Loucy (cell line): ENCODE data around the gene UNK.

ENCODE experiments used
- EZH2phosphoT487 ChIP-seq: fragments of 200-600 bp; IDR thresholded peaks from 2 replicates; pipeline ENCODE4 v1.6.1; 2018; ENCODE audit warnings: antibody characterized with exemption, mild to moderate bottlenecking, moderate library complexity, borderline replicate concordance
- TF ChIP-seq, protein P1 (sequence below): fragments of 200-600 bp; sonication (generic); conservative IDR thresholded peaks from 2 replicates; pipeline ENCODE4 v1.5.1; 2014; ENCODE audit warnings: mild to moderate bottlenecking, antibody characterized with exemption, low read length

DNA sequence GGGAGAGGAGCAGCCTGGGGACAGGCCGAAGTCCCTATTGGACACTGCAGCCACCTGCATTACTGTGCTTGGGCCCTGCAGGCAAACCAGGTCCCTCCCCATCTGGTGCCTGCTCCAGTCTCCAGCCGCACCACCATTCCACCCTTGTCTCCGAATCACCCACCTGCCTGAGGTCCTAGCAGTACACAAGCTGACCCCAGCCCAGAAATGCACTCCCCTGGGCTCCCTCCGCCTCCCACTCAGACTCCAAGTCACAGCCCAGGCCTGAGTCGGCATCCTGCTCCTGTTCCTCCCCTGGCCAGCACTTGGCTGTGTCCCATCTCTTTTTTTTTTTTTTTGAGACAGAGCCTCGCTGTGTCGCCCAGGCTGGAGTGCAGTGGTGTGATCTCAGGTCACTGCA lies 53.3 kb downstream of the UNK start:
- TF ChIP-seq, protein P1, sequence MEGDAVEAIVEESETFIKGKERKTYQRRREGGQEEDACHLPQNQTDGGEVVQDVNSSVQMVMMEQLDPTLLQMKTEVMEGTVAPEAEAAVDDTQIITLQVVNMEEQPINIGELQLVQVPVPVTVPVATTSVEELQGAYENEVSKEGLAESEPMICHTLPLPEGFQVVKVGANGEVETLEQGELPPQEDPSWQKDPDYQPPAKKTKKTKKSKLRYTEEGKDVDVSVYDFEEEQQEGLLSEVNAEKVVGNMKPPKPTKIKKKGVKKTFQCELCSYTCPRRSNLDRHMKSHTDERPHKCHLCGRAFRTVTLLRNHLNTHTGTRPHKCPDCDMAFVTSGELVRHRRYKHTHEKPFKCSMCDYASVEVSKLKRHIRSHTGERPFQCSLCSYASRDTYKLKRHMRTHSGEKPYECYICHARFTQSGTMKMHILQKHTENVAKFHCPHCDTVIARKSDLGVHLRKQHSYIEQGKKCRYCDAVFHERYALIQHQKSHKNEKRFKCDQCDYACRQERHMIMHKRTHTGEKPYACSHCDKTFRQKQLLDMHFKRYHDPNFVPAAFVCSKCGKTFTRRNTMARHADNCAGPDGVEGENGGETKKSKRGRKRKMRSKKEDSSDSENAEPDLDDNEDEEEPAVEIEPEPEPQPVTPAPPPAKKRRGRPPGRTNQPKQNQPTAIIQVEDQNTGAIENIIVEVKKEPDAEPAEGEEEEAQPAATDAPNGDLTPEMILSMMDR: no peak
- TF ChIP-seq EZH2phosphoT487: no peak
